Nucleus accumbens (tissue), 56 donors: ENCODE results near the gene C7orf25.

ENCODE experiments used
- DNase-seq, 56 donors: peaks; one replicate each; lab custom pipeline; 2025; lab: John Stamatoyannopoulos, UW

Gene C7orf25

DNA sequence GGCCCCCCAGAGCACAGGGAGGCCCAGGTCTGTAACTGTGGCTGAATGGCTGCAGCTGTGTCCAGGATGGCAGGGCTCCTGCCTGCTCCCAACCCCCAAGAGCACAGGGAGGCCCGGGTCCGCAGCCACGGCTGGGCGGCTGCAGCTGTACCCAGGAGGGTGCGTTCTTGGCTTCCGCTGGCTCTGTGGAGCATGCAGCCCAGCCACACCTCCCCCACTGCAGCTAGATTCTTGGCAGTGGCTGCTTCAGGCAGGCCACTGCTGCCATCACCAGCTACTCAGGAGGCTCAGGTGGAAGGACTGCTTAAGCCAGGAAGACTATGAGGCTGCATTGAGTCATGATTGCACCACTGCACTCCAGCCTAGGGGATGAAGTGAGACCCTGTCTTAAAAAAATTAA lies 27.9 kb downstream of the C7orf25 start:
- DNase-seq, result peak in 7 of 56 donors; percentile 5 to 20 (median 9)

DNA sequence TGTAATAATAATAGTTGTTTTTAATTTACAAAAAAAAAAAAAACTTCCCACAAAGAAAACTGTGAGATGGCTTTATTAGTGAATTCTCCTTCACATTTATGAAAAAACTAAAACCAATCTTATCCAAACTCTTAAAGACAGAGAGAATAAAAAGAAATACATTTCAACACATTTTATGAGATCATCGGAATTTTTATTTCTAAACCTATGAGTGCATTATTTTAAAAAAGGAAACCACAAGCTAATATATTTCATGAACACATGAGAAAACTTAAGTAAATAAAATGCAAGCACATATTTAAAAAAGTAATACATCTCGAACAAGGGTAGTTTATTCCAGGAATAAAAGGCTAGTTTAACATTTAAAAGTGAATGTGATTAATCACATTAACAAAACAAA lies 31.5 kb downstream of the C7orf25 start:
- DNase-seq, result no peak

DNA sequence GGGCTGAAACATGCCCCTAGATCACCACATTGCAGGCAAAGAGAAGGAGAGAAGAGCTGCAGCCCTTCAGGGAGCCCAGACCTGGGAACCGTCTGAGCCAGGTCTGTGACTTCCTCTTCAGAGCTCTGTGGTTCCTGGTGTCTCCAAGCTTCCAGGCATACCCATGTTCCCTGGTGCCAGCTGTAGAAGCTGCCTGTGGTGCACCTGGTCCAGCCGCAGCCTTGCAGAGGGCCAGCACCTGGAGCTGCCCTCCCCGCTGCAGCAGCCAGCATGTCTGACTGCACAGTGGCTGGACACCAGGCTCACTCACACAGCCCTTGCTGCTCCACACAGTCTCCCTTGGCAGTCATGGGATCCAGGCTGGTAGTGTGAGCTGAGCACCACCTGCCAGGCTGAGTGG lies 33.6 kb downstream of the C7orf25 start:
- DNase-seq, result no peak

DNA sequence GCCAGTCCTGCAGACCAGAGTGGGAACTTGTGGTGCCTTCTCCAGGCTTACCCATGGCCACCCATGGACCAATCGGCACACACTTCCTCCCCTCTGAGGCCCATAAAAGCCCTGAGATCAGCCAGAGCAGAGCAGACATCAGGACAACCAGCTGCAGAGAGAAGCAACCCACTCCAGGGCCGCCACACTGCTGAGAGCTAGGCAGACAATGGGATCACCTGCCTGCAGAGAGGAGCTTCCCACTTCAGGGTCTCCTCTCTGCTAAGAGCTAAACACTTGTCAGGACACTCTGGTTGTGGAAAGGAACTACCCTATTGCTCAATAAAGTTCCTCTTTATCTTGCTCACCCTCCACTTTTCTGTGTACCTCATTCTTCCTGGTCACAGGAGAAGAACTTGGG lies 34.0 kb downstream of the C7orf25 start:
- DNase-seq, result no peak

DNA sequence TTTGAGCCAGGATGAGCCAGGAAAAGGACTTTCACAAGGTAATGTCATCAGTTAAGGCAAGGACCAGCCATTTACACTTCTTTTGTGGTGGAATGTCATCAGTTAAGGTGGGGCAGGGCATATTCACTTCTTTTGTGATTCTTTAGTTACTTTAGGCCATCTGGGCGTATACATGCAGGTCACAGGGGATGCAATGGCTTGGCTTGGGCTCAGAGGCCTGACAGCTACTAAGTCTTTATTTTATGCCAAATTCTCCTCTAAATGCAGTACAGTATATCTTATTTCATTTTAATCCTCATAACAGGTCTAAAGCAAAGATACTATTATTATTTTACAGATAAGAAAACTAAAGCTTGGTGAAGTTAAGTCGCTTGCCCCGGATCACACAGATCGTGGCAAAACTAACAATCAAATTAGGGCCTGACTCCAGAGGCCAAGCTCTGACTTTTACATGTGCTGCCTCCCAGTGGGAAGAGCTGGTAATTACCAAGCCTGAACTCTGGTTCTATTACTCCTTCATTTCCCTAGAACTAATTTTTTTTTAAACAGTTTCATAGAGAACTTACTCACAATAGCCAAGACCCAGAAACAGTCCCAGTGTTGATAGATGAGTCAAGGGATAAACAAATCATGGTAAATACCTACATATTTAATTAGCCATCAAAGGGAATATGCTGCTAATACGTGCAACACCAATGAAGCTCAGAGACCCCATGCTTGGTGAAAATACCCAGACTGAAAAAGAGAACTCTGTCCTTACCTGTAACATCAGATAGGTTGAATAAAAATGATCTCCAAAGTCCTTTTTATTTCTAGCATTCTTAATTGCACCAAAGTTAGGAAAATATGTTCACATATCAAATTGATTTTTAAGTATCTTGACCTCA lies 35.4 kb downstream of the C7orf25 start:
- DNase-seq, result peak in 20 of 56 donors; percentile 4 to 72 (median 25)

GRCh38 chr7:42869131-42870020 lies 42.5 kb downstream of the C7orf25 start:
- no peak for DNase-seq

GRCh38 chr7:42868480-42868879 lies 43.4 kb downstream of the C7orf25 start:
- no peak for DNase-seq
